Dermis microvascular lymphatic vessel endothelial cell (primary cell): ENCODE results near the gene C2orf92. TPM values are rescaled to one million over a fixed set of nuclear protein-coding genes. Genes with fewer than 3 reads are reported as not detected.
"Not testable (repeated sequence)": the region's sequence is repeated elsewhere in the genome, so short reads cannot be mapped to it uniquely, and the experiment has no call there.

Source experiments
- DNase-seq, 2 donors: peaks; one replicate each; pipeline versions ENCODE4 v3.0.0 to v3.0.0-alpha.2; 2010; ENCODE audit warnings: low read depth in 2 of 2
- total RNA-seq: library from RNA; depleted of rRNA; stranded (reverse); fragments of >200 nt; gene quantifications from 2 replicates; pipeline ENCODE4 v1.2.1, GENCODE V29; 2014

C2orf92 gene
- total RNA-seq: 1.5 and 2.3 TPM in 2 replicates

GRCh38 chr2:97669448-97669847 is at the start of gene C2orf92:
Gene C2orf92 (plus strand): TSS chr2:97669713. CDS start chr2:97669789, 76 bp downstream.
- no peak for DNase-seq

GRCh38 chr2:97620492-97620891 is 49.0 kb upstream of the C2orf92 start:
- not testable (repeated sequence) for DNase-seq

- not testable (repeated sequence) for DNase-seq
Observed at GRCh38 chr2:97622976-97623375, 46.5 kb upstream of the C2orf92 start.

- DNase-seq: not testable (repeated sequence)
Observed at GRCh38 chr2:97625354-97626048, 44.0 kb upstream of the C2orf92 start.

GRCh38 chr2:97626049-97626430 is 43.5 kb upstream of the C2orf92 start:
- not testable (repeated sequence) for DNase-seq

- no peak for DNase-seq
Observed at GRCh38 chr2:97644023-97644717, 25.3 kb upstream of the C2orf92 start.

- DNase-seq: peak in 1 of 2 donors; percentile 41
Observed at GRCh38 chr2:97645112-97645694, 24.3 kb upstream of the C2orf92 start.

GRCh38 chr2:97645695-97646629 is 23.6 kb upstream of the C2orf92 start, which contains the start of gene COX5B:
Gene COX5B (plus strand): TSS chr2:97646062. CDS start chr2:97646087, 25 bp downstream.
- peak; percentile 90 to 97 for DNase-seq

- no peak for DNase-seq
Observed at GRCh38 chr2:97646977-97647376, 22.5 kb upstream of the C2orf92 start.

- no peak for DNase-seq
Observed at GRCh38 chr2:97651114-97651513, 18.4 kb upstream of the C2orf92 start.

GRCh38 chr2:97653473-97653872 is 16.0 kb upstream of the C2orf92 start:
- no peak for DNase-seq

- no peak for DNase-seq
Observed at GRCh38 chr2:97653874-97654273, 15.6 kb upstream of the C2orf92 start.

- no peak for DNase-seq
Observed at GRCh38 chr2:97654309-97654708, 15.2 kb upstream of the C2orf92 start.

GRCh38 chr2:97654791-97655190 is 14.7 kb upstream of the C2orf92 start:
- no peak for DNase-seq

- no peak for DNase-seq
Observed at GRCh38 chr2:97656129-97656755, 13.3 kb upstream of the C2orf92 start.

GRCh38 chr2:97656905-97657587 is 12.5 kb upstream of the C2orf92 start:
- DNase-seq: no peak

- DNase-seq: no peak
Observed at GRCh38 chr2:97657986-97658690, 11.4 kb upstream of the C2orf92 start.

GRCh38 chr2:97658691-97659157 is 10.8 kb upstream of the C2orf92 start:
- DNase-seq: no peak

- DNase-seq: no peak
Observed at GRCh38 chr2:97659256-97660043, 10.1 kb upstream of the C2orf92 start.
